Activated CD4-positive, CD25-positive, alpha-beta regulatory T cell treated with anti-CD3 and anti-CD28 coated beads, Interleukin-2, amount 50 U/mL, for 72 hours (primary cell): ENCODE data around the gene CAPNS1.
"Not testable (repeated sequence)": the region's sequence is repeated elsewhere in the genome, so short reads cannot be mapped to it uniquely, and the experiment has no call there.

Source experiments
- DNase-seq: peaks from one replicate; pipeline ENCODE4 v3.0.0; 2021

The CAPNS1 gene

GRCh38 chr19:36151144-36152018, 11.5 kb downstream of the CAPNS1 start:
- no peak for DNase-seq

- no peak for DNase-seq
Observed at GRCh38 chr19:36152019-36152351, 12.1 kb downstream of the CAPNS1 start.

- no peak for DNase-seq
Observed at GRCh38 chr19:36152352-36153091, 12.7 kb downstream of the CAPNS1 start, which contains the start of gene COX7A1. COX7A1 (minus strand) TSS chr19:36152447; CDS start chr19:36152407, 40 bp downstream.

- DNase-seq: no peak
Observed at GRCh38 chr19:36153126-36153525, 13.3 kb downstream of the CAPNS1 start.

GRCh38 chr19:36160821-36161596, 21.1 kb downstream of the CAPNS1 start:
- no peak for DNase-seq

- no peak for DNase-seq
Observed at GRCh38 chr19:36163813-36164212, 23.9 kb downstream of the CAPNS1 start.

- no peak for DNase-seq
Observed at GRCh38 chr19:36169084-36169760, 29.4 kb downstream of the CAPNS1 start.

GRCh38 chr19:36172852-36173251, 33.0 kb downstream of the CAPNS1 start:
- DNase-seq: no peak

- not testable (repeated sequence) for DNase-seq
Observed at GRCh38 chr19:36173846-36174245, 34.0 kb downstream of the CAPNS1 start.

- DNase-seq: not testable (repeated sequence)
Observed at GRCh38 chr19:36179077-36179476, 39.2 kb downstream of the CAPNS1 start.

- DNase-seq: no peak
Observed at GRCh38 chr19:36182612-36183244, 42.9 kb downstream of the CAPNS1 start.

- no peak for DNase-seq
Observed at GRCh38 chr19:36183245-36183628, 43.4 kb downstream of the CAPNS1 start.

- not testable (repeated sequence) for DNase-seq
Observed at GRCh38 chr19:36186722-36187121, 46.9 kb downstream of the CAPNS1 start.

- no peak for DNase-seq
Observed at GRCh38 chr19:36196249-36196648, 56.4 kb downstream of the CAPNS1 start.

- DNase-seq: no peak
Observed at GRCh38 chr19:36198119-36198518, 58.3 kb downstream of the CAPNS1 start.
